ENCODE results near the gene GNAQ.

The GNAQ gene

GRCh38 chr9:77811832-77812231, 219.8 kb downstream of the GNAQ start:
- DNase-seq (ENCODE audit: low spot score) = no peak

GRCh38 chr9:77810637-77811119, 220.9 kb downstream of the GNAQ start:
- no peak for DNase-seq (ENCODE audit: low spot score)

GRCh38 chr9:77810047-77810446, 221.6 kb downstream of the GNAQ start:
- DNase-seq (ENCODE audit: low spot score) = no peak

- DNase-seq (ENCODE audit: low spot score) = no peak
These were observed 222.1 kb downstream of the GNAQ start for GRCh38 chr9:77809552-77809951.

GRCh38 chr9:77808751-77809081, 222.9 kb downstream of the GNAQ start:
- no peak for DNase-seq (ENCODE audit: low spot score)

- no peak for DNase-seq (ENCODE audit: low spot score)
These were observed 223.5 kb downstream of the GNAQ start for GRCh38 chr9:77807846-77808750.

GRCh38 chr9:77807281-77807683, 224.3 kb downstream of the GNAQ start:
- DNase-seq (ENCODE audit: low spot score) = peak; percentile 86

GRCh38 chr9:77806741-77807140, 224.9 kb downstream of the GNAQ start:
- peak; percentile 6 for DNase-seq (ENCODE audit: low spot score)

GRCh38 chr9:77805810-77806209, 225.8 kb downstream of the GNAQ start:
- DNase-seq (ENCODE audit: low spot score) = no peak

GRCh38 chr9:77803423-77803822, 228.2 kb downstream of the GNAQ start:
- DNase-seq (ENCODE audit: low spot score) = no peak

- DNase-seq (ENCODE audit: low spot score) = no peak
These were observed 228.9 kb downstream of the GNAQ start for GRCh38 chr9:77802515-77803293.

GRCh38 chr9:77802064-77802463, 229.5 kb downstream of the GNAQ start:
- DNase-seq (ENCODE audit: low spot score) = no peak

GRCh38 chr9:77800924-77801551, 230.6 kb downstream of the GNAQ start:
- DNase-seq (ENCODE audit: low spot score) = no peak

- DNase-seq (ENCODE audit: low spot score) = no peak
These were observed 233.5 kb downstream of the GNAQ start for GRCh38 chr9:77798140-77798539.

GRCh38 chr9:77794985-77795384, 236.6 kb downstream of the GNAQ start:
- DNase-seq (ENCODE audit: low spot score) = no peak

- DNase-seq (ENCODE audit: low spot score) = peak; percentile 35
These were observed 237.8 kb downstream of the GNAQ start for GRCh38 chr9:77793849-77794248.

- DNase-seq (ENCODE audit: low spot score) = no peak
These were observed 241.7 kb downstream of the GNAQ start for GRCh38 chr9:77789891-77790290.

- no peak for DNase-seq (ENCODE audit: low spot score)
These were observed 246.3 kb downstream of the GNAQ start for GRCh38 chr9:77785341-77785740.

- DNase-seq (ENCODE audit: low spot score) = no peak
These were observed 248.1 kb downstream of the GNAQ start for GRCh38 chr9:77783518-77783917.

- DNase-seq (ENCODE audit: low spot score) = no peak
These were observed 252.6 kb downstream of the GNAQ start for GRCh38 chr9:77779010-77779409.

- no peak for DNase-seq (ENCODE audit: low spot score)
These were observed 258.2 kb downstream of the GNAQ start for GRCh38 chr9:77773381-77773780.

GRCh38 chr9:77772646-77773045, 259.0 kb downstream of the GNAQ start:
- DNase-seq (ENCODE audit: low spot score) = no peak

- no peak for DNase-seq (ENCODE audit: low spot score)
These were observed 260.4 kb downstream of the GNAQ start for GRCh38 chr9:77771171-77771570.
